ENCODE measurements around the gene SHISA4.
A peak's percentile ranks its signal among the peaks of the same experiment; 100 is the strongest.

SHISA4 gene

DNA sequence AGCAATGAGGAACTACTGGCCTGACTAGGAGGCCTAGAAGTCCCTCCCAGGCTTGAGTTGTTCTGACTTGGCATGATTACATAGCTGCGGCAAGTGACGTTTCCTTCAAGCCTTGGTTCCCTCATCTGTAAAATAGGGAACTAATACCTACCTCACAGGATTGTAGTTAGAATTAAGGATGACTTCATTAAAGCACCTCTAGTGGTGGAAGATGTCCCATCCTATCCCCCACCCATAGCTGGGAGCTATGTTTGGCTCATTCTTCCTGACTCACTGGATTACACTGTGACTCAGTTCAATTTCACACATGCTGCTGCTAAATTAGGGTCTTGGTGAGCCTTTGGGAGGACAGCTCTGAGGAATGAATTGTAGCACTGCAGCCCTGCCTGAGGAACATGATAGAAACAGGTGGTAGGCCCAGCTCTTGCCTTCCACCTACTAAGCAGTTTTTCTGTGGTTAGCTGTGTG is 6.0 kb upstream of the SHISA4 start:
- no peak for DNase-seq

DNA sequence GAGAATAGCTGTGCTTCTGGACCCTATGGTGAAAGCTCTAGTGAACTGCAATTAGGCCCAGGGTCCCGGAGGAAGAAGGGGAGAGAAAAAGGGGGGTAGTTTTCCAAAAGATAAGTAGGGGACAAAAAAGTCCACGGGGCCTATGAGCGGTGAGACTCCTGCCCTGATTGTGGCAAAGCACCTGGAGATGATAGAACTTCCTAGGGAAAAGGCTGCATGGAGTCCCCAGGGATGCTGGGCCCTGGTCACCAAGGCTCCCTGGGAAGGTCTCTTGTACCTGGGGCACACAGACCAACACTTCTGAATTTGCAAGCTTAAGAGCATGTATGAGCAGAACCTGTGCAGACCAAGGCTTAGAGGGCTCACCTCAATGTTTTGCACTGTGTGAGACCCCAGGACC is 5.4 kb upstream of the SHISA4 start:
- no peak for DNase-seq

DNA sequence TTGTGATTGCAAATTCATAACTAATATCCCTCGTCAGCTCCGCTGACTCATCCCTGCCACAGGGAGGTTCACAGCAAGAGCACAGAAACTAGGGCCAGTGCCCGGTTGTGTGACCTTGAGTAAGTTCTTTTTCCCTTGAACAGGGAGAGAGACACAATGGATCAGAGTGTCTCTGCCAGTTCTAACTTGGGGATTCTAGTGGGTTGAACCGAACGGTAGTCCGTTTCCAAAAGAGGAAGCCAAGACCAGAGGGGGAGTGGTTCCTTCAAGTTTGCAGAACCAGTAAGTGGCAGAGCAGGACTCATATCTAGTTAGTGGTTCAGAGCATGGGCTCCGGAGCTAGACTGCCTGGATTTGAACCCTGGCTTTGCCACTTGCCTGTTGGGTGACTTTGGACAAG is 4.9 kb upstream of the SHISA4 start:
- no peak for DNase-seq

DNA sequence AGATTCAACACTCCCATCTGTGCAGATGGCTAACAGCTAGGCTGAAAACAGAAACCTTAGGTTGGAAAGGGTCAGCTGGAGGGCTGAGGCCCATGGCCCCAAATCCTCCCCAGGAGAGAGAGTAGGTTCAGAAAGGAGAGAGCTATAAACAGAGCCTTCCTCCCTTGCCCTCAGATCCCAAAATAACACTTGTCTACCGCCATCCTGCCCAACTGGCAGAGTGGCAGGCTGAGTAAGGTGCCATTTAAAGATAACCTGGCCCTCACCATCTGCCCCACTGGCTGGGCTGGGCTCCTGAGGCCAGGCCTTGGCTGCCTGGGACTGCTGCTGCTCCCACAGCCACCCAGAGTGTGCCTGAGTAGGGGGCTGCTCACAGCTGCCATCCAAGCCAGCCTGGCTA is 4.3 kb upstream of the SHISA4 start:
- DNase-seq = no peak

DNA sequence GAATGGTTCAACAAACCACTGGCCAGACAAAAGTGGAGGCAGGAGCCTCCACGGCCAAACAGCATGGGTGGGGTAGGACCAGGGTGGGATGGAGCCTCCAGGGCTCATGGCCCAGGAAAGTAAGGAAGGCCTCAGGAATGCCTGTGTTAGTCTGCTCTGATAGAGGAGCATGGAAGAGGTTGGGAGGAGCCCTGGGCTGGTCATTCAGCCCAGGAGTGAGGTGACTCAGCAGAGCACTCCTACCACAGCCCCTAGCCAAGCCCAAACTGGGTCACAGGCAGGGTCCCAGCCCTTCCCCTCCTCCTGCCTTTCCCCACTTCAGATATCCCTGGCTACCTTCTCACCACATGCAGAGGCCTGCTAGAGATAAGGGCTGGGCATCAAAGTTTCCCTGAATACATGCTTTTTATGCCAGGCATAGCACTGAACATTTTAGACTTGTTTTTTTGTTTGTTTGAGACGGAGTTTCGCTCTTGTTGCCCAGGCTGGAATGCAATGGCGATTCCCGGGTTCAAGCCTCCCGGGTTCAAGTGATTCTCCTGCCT is 3.1 kb upstream of the SHISA4 start:
- no peak for DNase-seq

DNA sequence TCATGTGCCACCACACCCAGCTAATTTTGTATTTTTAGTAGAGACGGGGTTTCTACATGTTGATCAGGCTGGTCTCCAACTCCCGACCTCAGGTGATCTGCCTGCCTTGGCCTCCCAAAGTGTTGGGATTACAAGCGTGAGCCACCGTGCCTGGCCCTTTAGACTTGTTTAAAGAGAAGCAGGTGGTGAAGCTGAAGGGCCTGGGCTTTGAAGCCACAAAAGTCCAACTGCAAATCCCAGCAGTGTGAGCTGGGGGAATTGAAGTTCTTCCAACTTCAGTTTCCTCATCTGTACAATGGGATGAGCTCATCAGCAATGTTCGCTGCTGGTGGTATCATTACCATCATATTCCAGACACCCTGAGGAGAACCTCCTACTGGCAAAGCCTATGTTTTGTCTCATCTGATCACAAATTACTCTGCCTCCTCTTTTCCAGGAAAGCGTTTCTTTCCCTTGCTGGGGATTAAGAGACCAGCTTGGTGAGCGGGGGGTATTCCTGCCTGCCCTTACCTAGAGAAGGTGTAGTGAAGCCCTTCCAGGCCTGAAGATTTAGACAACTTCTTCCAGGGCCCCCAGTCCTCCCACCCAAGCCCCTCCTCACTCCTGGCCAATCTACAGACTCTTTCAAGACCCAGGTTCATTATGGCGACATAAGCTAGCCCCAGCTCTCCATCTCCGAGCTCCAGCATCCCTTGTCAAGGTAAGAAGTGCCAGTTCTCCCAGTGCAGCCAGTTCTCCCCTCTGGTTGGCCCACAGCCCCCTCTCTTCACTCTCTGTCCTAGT is 2.4 kb upstream of the SHISA4 start:
- DNase-seq = no peak

DNA sequence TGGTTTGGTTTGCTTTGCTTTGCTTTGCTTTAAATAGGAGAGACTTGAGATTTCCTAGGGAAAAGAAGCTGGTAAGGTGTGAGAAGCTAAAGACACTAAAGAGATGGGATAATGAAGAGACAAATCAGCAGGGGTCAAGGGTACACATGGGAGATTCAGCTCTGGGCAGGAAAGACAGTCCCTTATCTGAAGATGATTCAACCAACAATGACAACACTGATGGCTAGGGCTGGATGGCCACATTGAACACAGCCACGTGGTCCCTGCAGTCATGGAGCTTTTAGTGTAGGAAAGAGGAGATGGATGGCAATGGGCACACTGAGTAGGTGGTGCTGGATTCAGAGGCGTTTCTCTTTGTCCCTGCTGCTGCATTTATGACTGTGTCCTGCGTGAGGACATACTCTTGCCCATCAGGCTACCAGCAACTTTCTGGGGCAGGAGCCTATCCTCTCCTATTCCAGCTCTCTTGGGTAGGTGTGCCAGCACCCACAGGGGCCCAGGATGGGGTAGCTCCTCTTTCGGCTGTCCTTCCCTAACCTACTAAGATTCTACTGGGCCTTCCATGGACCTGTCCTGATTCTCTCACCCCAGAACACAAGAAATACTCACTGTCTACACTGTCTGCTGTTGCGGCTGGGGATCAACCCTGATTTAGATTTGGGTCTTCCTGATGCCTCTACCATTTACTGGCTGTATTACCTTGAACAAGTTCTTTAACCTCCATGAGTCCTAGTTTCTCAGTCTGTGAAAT is 1.4 kb upstream of the SHISA4 start:
- DNase-seq = no peak

DNA sequence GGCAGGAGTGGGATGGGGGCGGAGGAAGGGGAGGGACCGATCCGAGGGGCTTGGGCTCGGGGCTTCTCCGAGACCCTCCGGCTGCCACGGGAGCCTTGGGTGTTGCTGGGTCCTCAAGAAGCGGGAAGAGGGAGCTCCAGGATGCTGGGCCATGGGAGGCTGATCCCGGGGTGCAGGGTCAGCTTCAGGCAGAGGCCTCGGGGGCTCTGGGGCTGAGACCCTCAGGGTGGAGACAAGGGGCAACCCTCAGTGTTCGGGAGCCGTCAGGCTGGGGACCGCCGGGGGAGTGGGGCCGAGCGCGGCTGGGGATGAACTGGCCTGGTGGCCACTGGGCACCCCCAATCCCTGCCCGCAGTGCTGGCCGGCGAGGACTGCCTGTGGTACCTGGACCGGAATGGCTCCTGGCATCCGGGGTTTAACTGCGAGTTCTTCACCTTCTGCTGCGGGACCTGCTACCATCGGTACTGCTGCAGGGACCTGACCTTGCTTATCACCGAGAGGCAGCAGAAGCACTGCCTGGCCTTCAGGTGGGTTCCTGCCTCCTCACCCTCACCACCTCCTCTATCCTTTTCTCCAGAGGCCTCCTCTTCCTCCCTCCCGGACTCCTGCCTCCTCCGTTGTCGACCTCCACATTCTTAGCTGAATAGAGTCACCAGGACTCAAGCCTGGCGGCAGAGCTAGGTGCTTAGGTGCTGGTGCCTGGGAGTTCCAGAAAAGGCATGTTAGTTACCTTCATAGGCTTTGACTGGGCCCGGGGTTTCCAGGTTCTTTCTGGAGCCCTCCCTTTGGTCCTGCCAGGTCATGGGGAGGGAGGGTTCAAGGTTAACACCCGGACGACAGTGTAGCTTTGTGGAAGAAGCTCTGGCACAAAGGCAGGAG is 631 bp downstream of the SHISA4 start:
- DNase-seq = no peak

DNA sequence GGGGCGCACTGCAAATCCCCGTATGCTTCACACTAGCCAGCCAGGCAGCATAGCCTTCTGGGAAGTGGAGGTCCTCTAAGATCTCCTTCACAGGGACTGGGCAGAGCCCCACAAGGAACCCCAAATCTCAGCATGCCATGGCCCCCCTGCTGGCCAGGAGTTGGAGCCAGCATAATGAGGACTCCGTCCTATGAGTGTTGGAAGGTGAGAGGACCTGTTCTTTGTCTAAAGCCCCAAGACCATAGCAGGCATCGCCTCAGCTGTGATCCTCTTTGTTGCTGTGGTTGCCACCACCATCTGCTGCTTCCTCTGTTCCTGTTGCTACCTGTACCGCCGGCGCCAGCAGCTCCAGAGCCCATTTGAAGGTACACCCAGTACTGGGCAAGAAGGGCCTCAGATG is 1.5 kb downstream of the SHISA4 start:
- DNase-seq = no peak

DNA sequence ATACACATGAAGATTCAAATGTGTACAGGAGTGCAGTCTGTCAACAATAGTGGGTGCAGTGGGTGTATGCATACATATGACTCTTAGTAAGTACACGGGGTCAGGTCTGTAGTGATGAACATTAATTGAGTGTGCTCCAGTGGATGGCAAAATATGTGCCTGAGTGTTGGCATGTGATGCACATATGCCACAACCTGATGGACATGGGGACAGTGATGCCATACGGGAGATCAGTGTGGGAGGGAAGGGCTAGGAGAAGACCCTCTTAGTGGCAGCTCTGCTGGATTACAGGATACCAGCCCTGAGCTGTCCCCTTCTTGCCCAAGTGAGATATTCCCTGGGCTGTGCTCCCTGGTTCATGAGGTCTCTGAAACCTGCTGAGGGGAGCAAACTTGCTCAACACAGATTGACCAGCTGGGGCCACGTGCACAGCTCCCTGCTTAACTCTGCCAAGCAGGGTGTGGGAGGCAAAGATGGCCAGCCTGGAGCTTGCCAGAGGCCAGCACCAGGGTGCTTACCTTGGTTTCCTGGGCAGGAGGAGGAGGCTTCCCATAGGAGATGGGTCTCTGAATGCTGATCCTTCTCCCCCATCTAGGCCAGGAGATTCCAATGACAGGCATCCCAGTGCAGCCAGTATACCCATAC is 2.2 kb downstream of the SHISA4 start:
- DNase-seq = no peak

DNA sequence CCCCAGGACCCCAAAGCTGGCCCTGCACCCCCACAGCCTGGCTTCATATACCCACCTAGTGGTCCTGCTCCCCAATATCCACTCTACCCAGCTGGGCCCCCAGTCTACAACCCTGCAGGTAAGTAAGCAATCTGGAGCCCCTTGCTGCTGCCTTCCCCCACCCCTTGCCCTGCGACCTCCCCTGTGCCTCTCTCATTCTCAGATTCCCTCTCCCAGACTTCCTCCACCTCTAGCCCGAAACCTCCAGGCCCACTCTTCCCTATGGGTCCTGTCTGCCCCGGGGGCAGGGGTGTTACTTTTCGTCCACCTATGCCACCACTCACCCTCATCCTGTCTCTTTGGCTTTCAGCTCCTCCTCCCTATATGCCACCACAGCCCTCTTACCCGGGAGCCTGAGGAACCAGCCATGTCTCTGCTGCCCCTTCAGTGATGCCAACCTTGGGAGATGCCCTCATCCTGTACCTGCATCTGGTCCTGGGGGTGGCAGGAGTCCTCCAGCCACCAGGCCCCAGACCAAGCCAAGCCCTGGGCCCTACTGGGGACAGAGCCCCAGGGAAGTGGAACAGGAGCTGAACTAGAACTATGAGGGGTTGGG is 2.9 kb downstream of the SHISA4 start:
- no peak for DNase-seq

DNA sequence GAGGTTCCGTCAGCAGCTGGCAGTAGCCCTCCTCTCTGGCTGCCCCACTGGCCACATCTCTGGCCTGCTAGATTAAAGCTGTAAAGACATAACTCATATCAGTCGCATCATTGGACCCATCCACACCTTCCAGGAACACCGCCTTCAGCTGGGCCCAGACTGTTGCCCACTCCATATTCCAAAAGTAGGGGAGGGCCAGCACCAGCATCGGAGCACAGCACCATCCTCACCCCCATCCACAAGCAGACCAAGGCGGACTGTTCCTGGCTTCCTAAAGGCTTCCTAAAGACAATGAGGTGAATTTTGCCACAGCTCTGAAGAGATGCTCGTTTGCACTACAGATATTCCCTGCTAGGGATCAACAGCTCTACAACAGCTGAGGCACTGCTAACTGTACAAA is 3.5 kb downstream of the SHISA4 start:
- no peak for DNase-seq

DNA sequence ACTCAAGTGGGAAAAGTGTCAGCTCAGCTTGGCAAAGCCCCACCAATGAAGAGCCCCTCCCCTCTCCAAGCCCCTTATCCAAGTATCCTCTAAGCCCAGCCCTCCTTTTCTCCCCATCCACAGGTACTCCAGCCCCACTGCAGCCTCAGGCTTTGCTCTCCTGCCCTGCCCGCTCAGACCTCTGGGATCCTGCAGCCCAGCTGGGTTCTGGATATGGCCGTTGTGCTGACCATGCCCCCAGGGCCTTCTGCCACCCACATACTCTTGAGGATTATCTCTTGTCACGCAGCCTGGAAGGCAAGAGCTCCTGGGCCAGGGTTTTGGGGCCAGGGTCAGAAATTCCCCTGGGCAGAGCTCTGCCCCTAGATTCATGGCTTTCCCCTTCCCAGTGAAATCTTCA is 4.7 kb downstream of the SHISA4 start:
- no peak for DNase-seq

DNA sequence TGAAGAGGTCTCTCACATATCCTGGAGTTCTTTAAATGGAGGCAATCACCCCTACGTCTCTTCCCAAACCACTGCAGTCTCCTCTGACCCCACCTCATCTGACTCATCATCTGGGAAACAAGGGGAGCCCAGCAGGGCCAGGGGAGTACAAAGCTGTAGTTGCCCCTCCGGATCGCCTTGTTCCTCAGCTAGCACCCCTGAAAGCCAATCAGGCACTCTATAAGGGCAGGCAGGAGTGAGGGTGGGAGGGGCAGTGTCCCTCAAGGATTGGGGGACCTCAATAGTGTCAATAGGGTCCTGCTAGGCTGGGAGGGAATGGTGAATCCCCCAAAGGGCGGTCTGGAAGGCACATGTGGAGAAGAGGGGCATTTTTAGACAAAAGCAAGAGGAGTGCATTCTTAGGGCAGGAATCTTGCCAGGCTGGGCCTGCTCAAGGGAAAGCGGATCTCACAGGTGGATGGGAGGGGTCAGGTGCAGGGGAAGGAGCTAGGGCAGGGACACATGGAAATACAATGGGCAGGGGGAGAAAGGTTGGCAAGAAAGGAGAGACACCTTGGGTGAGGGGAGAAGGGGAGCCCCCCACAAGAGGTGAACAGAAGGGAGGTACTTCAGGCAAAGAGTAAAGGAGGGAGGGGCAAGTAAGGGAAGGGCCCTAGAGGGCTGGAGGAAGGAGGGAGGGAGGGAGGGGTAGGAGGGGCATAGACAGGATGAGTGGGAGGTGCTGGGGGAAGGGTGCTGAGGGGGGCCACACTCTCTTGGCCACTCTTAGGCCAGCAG is 5.8 kb downstream of the SHISA4 start:
- no peak for DNase-seq

DNA sequence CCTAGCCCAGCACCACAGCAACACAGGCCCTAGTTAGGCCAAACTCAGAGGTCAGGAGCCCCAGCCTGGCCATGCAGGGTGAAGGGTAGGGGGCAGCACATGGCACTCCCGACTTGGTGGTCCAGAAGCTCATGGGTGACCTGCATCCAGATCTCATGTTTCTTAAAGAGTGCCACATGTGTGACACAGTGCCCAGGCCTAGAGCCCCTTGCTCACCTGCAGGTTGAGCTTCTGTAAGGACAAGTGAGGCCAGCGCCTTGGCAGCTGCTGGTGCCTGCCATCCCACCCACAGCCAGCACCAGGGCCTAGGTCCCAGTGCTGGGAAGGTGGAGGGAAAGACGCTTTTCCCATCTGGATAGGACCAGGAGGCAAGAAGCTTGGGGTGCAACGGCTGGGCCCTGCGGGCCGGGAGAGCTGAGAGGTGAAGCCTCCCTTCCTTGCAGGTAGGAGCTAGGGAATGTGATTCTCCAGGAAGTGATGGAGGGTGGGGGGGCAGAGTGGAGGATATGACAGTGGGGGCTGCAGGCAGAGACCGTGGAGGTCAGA is 6.5 kb downstream of the SHISA4 start:
- no peak for DNase-seq

DNA sequence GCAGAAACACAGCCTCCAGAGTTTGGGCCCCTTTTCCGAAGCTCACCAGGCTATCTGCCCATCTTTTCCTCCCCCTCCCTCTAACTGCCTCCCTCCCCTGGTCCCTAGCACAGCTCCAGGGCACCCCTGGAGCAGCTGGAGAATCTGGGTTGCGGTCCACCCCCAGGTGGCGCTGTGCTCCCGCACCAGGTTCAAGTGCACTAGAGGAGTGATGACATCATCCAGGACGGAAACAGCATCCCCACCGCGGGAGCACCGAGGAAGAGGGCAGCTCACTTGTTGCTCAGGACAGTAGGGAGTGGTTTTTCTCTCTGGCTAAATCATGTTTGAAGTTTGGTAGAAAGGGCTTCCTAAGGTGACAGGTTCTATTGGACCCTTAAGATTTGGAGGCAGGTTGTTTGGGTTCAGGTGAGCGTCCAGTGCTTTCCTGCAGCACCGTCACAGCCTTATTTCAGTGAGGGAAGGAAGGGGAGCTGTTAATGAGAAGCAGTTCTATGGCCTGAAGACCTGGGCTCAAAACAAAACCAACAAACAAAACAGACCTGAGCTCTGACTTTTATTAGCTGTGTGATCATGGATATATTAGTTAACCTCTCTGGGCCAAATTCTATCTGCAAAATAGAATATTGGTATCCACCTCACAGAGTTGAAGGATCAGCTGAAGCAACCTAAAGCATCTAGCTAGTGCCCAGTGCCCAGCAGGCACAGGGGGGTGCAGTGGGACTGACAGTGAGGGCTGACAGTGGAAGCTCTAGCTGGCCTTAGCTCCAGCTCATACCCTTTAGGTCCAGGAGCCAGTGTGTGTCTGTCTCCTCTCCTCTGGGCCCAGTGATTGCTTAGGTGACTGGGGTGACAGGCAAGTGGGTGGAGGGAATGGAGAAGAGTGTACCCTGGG is 7.5 kb downstream of the SHISA4 start:
- DNase-seq = peak; percentile 86

DNA sequence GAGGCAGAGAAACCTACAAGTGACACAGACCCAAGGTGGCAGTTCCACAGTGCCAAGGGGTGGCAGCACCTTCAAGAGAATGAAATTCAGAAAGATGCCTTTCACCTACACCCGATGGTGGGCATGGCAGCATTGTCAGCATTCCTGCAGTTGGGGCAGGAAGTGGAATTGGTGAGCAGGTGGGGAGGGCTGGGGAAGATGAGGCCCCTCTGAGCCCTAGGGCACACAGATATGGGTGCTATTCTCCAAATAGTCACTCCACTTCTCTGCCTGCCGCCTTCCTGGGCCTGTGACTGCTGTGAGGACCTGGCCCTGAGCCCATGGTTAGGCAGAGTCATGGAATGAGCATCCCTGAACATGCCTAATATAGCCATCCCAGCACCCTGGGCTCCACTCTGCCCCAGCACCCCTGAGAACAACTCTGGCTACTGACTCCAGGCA is 8.3 kb downstream of the SHISA4 start:
- DNase-seq = no peak

DNA sequence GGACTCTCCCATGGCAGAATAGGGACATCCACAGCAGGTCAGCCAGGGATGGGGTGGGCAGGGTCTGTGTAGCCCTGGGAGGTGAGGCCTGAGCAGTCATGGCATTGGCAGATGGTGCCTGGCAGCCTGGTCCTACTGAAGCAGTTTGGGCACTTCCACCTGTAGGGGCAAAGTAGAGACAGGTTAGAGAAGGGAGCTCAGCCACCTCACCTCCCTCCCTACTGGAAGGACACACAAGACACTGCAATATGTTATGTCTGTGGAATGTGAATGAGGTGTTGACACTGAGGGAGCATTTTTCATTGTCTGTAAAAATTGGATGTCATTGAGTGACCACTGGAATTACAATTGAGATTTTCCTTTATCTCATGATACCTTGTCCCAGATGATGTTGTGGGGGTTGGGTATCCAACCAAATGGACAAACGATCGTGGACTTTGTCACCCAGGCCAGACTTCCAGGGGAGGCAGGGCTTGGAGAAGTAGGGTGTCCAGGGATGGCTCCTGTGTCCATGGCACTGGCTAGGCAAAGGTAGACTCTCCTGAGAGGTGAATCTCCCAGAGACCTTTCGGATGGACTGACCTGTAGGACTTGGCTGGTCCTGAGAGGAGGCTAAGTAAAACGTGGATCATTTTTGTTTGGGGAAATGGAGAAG is 9.7 kb downstream of the SHISA4 start:
- no peak for DNase-seq

DNA sequence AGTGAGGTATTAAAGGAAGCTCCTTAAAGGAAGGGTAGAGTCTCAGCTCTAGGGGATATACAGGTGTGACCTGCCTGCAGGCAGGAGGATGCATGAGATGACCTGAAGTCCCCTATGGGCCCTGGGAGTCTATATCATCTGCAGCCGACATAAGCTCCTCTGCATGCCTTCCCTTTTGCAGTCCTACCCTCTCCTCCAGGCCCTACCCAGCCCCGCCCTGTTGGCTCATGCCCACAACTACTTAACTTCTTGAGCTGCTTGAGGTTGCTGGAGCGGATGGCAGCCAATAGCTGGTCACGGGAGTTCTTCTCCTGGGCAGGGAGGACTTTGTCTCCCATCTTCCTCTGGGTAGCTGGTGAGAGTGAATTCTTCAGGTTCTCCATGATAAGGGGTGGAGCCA is 10.3 kb downstream of the SHISA4 start:
- no peak for DNase-seq

All from left hindlimb (tissue), 1 donor.